ENCODE results near the gene BLTP1. TPM values are rescaled to one million over a fixed set of nuclear protein-coding genes. Genes with fewer than 3 reads are reported as not detected.

The BLTP1 gene
- total and polyA plus RNA-seq, 5 experiments from 2014 or later, result 4.5 to 63.9 (median 6.3) TPM

GRCh38 chr4:122132891-122133290 lies 19.2 kb upstream of the BLTP1 start:
- DNase-seq, result no peak

GRCh38 chr4:122139139-122139538 lies 13.0 kb upstream of the BLTP1 start:
- POLR2A ChIA-PET, result no interaction called here
- Mint-ChIP-seq H3K36me3 (peaks cover 0 to 5% (median 4%) of the 10 kb centered on the region in 3 donors), H3K4me3 (no peak overlapping the region), H3K27ac (no peak overlapping the region), H3K4me1 (no peaks in the 10 kb centered on the region), H3K9me3 (peaks cover 0 to 2% (median 0%) of the 10 kb centered on the region in 9 donors), H3K27me3 (peaks cover 0 to 16% (median 3%) of the 10 kb centered on the region in 5 donors)
- ATAC-seq (no peak), DNase-seq (no peak)

More at GRCh38 chr4:122132891-122133290, 19.2 kb upstream of the BLTP1 start:
- Mint-ChIP-seq H3K27ac (peak overlapping the region in 1 of 10 donors; percentile 74), H3K27me3 (no peaks in the 10 kb centered on the region), H3K4me1 (peaks cover 6 to 18% (median 13%) of the 10 kb centered on the region in 4 donors), H3K36me3 (peaks cover 0 to 8% (median 8%) of the 10 kb centered on the region in 3 donors), H3K4me3 (no peak overlapping the region), H3K9me3 (peaks cover 0 to 9% (median 0%) of the 10 kb centered on the region in 9 donors)
- no peak for ATAC-seq
- POLR2A ChIA-PET, result no interaction called here

- POLR2A ChIA-PET, result no interaction called here
- Mint-ChIP-seq H3K36me3 (peaks cover 0 to 5% (median 4%) of the 10 kb centered on the region in 3 donors), H3K27ac (no peak overlapping the region), H3K9me3 (peaks cover 0 to 2% (median 0%) of the 10 kb centered on the region in 9 donors), H3K4me1 (no peaks in the 10 kb centered on the region), H3K4me3 (no peak overlapping the region), H3K27me3 (peaks cover 6 to 27% (median 9%) of the 10 kb centered on the region in 5 donors)
- ATAC-seq, result no peak
- DNase-seq, result no peak
These were observed 11.3 kb upstream of the BLTP1 start for GRCh38 chr4:122140834-122141233.

- ATAC-seq, result no peak
- no peak for DNase-seq
- Mint-ChIP-seq H3K27me3 (peaks cover 6 to 30% (median 12%) of the 10 kb centered on the region in 5 donors), H3K36me3 (peaks cover 0 to 5% (median 4%) of the 10 kb centered on the region in 3 donors), H3K4me3 (no peak overlapping the region), H3K9me3 (peaks cover 0 to 2% (median 0%) of the 10 kb centered on the region in 9 donors), H3K27ac (no peak overlapping the region), H3K4me1 (peaks cover 0 to 2% (median 0%) of the 10 kb centered on the region in 4 donors)
- POLR2A ChIA-PET, result no interaction called here
These were observed 9.4 kb upstream of the BLTP1 start for GRCh38 chr4:122142687-122143086.

- H3K4me1 Mint-ChIP-seq, result peaks cover 16 to 24% (median 21%) of the 10 kb centered on the region in 4 donors
- H3K4me3 Mint-ChIP-seq, result no peak overlapping the region
- no peak overlapping the region for H3K27ac Mint-ChIP-seq
- peaks cover 0 to 4% (median 0%) of the 10 kb centered on the region in 3 donors for H3K36me3 Mint-ChIP-seq
- ATAC-seq (no peak), DNase-seq (no peak)
- peaks cover 6 to 30% (median 12%) of the 10 kb centered on the region in 5 donors for H3K27me3 Mint-ChIP-seq
- no peaks in the 10 kb centered on the region for H3K9me3 Mint-ChIP-seq
- POLR2A ChIA-PET, result no interaction called here
These were observed 5.5 kb upstream of the BLTP1 start for GRCh38 chr4:122146652-122147051.

- peak overlapping the region; percentile 93 to 100 (median 99) for H3K27ac Mint-ChIP-seq
- peaks cover 31 to 50% (median 44%) of the 10 kb centered on the region in 4 donors for H3K4me1 Mint-ChIP-seq
- ATAC-seq (no peak), DNase-seq (peak in 2 of 10 donors; percentile 17 to 30)
- H3K9me3 Mint-ChIP-seq, result no peaks in the 10 kb centered on the region
- H3K27me3 Mint-ChIP-seq, result peaks cover 0 to 9% (median 3%) of the 10 kb centered on the region in 5 donors
- peak overlapping the region; percentile 94 to 99 (median 97) for H3K4me3 Mint-ChIP-seq
- POLR2A ChIA-PET, result no interaction called here
- peaks cover 0 to 16% (median 5%) of the 10 kb centered on the region in 3 donors for H3K36me3 Mint-ChIP-seq
These were observed 1.2 kb upstream of the BLTP1 start for GRCh38 chr4:122150931-122151330.

- peak; percentile 29 to 36 for ATAC-seq
- Mint-ChIP-seq H3K4me1 (peaks cover 38 to 64% (median 62%) of the 10 kb centered on the region in 4 donors), H3K4me3 (peak overlapping the region; percentile 94 to 99 (median 96)), H3K27ac (peak overlapping the region; percentile 83 to 100 (median 95)), H3K36me3 (peaks cover 0 to 32% (median 23%) of the 10 kb centered on the region in 3 donors), H3K9me3 (no peaks in the 10 kb centered on the region), H3K27me3 (no peaks in the 10 kb centered on the region)
- DNase-seq, result peak in 5 of 10 donors; percentile 2 to 63 (median 13)
- POLR2A ChIA-PET, result interaction anchor here (1.7 kb wide), 1 partner anchor 22 kb away, joined by 6 read pairs; no protein-coding TSS in a partner anchor
These were observed 638 bp downstream of the BLTP1 start for GRCh38 chr4:122152711-122153226.

- H3K27ac Mint-ChIP-seq, result peak overlapping the region in 6 of 10 donors; percentile 8 to 69 (median 34)
- H3K9me3 Mint-ChIP-seq, result no peaks in the 10 kb centered on the region
- H3K36me3 Mint-ChIP-seq, result peaks cover 0 to 52% (median 31%) of the 10 kb centered on the region in 3 donors
- peaks cover 26 to 63% (median 58%) of the 10 kb centered on the region in 4 donors for H3K4me1 Mint-ChIP-seq
- H3K27me3 Mint-ChIP-seq, result no peaks in the 10 kb centered on the region
- POLR2A ChIA-PET, result no interaction called here
- ATAC-seq (peak in 1 of 2 donors; percentile 16), DNase-seq (peak in 1 of 10 donors; percentile 8)
- H3K4me3 Mint-ChIP-seq, result peak overlapping the region in 6 of 10 donors; percentile 1 to 34 (median 12)
These were observed 4.7 kb downstream of the BLTP1 start for GRCh38 chr4:122156819-122157218.

- H3K4me3 Mint-ChIP-seq, result no peak overlapping the region
- DNase-seq, result no peak
- H3K9me3 Mint-ChIP-seq, result no peaks in the 10 kb centered on the region
- peaks cover 22 to 59% (median 53%) of the 10 kb centered on the region in 4 donors for H3K4me1 Mint-ChIP-seq
- H3K27me3 Mint-ChIP-seq, result no peaks in the 10 kb centered on the region
- POLR2A ChIA-PET, result no interaction called here
- peak overlapping the region in 2 of 10 donors; percentile 40 to 54 for H3K27ac Mint-ChIP-seq
- no peak for ATAC-seq
- peaks cover 0 to 31% (median 13%) of the 10 kb centered on the region in 3 donors for H3K36me3 Mint-ChIP-seq
These were observed 11.2 kb downstream of the BLTP1 start for GRCh38 chr4:122163301-122163700.

- H3K4me3 Mint-ChIP-seq, result no peak overlapping the region
- POLR2A ChIA-PET, result no interaction called here
- no peaks in the 10 kb centered on the region for H3K27me3 Mint-ChIP-seq
- no peak for DNase-seq
- H3K27ac Mint-ChIP-seq, result peak overlapping the region in 1 of 10 donors; percentile 54
- ATAC-seq, result no peak
- peaks cover 22 to 59% (median 52%) of the 10 kb centered on the region in 4 donors for H3K4me1 Mint-ChIP-seq
- no peaks in the 10 kb centered on the region for H3K9me3 Mint-ChIP-seq
- peaks cover 0 to 30% (median 13%) of the 10 kb centered on the region in 3 donors for H3K36me3 Mint-ChIP-seq
These were observed 11.6 kb downstream of the BLTP1 start for GRCh38 chr4:122163767-122164166.

GRCh38 chr4:122167369-122167768 lies 15.2 kb downstream of the BLTP1 start:
- DNase-seq (no peak), ATAC-seq (no peak)
- Mint-ChIP-seq H3K4me1 (peaks cover 21 to 48% (median 44%) of the 10 kb centered on the region in 4 donors), H3K4me3 (no peak overlapping the region), H3K27ac (peak overlapping the region in 1 of 10 donors; percentile 71), H3K27me3 (no peaks in the 10 kb centered on the region), H3K36me3 (peaks cover 0 to 22% (median 5%) of the 10 kb centered on the region in 3 donors), H3K9me3 (no peaks in the 10 kb centered on the region)
- POLR2A ChIA-PET, result no interaction called here

GRCh38 chr4:122170775-122171174 lies 18.6 kb downstream of the BLTP1 start:
- H3K4me1 Mint-ChIP-seq, result peaks cover 16 to 32% (median 28%) of the 10 kb centered on the region in 4 donors
- ATAC-seq, result no peak
- no peaks in the 10 kb centered on the region for H3K9me3 Mint-ChIP-seq
- no peaks in the 10 kb centered on the region for H3K27me3 Mint-ChIP-seq
- no peak for DNase-seq
- peak overlapping the region in 1 of 10 donors; percentile 2 for H3K27ac Mint-ChIP-seq
- POLR2A ChIA-PET, result no interaction called here
- H3K4me3 Mint-ChIP-seq, result no peak overlapping the region
- H3K36me3 Mint-ChIP-seq, result peaks cover 0 to 42% (median 13%) of the 10 kb centered on the region in 3 donors

GRCh38 chr4:122171323-122171722 lies 19.2 kb downstream of the BLTP1 start:
- Mint-ChIP-seq H3K4me1 (peaks cover 16 to 32% (median 28%) of the 10 kb centered on the region in 4 donors), H3K4me3 (no peak overlapping the region), H3K27ac (peak overlapping the region in 2 of 10 donors; percentile 2 to 7), H3K9me3 (no peaks in the 10 kb centered on the region), H3K36me3 (peaks cover 0 to 42% (median 13%) of the 10 kb centered on the region in 3 donors), H3K27me3 (no peaks in the 10 kb centered on the region)
- DNase-seq (no peak), ATAC-seq (no peak)
- POLR2A ChIA-PET, result no interaction called here
